MM.1S (cell line): ENCODE data around the gene TUBGCP3.

Experiments used
- DNase-seq: peaks from one replicate; pipeline ENCODE4 v3.0.0-alpha.2; 2015
- H2AFZ ChIP-seq: fragments of 300-600 bp; sonication (generic); 2 replicates; pipeline ENCODE4 v1.6.0; 2016; ENCODE audit warnings: antibody characterized with exemption, low read length
- H3F3A ChIP-seq: fragments of 300-600 bp; sonication (generic); 2 replicates; pipeline ENCODE4 v1.6.1; 2016; ENCODE audit warnings: mild to moderate bottlenecking, antibody characterized with exemption, low read length, moderate library complexity, mixed read lengths; ENCODE audit not compliant: insufficient read depth
- H3K27ac ChIP-seq: fragments of 300-600 bp; sonication (generic); 2 replicates; pipeline ENCODE4 v1.5.1; 2016; ENCODE audit warnings: mild to moderate bottlenecking, low read length
- H3K27me3 ChIP-seq: fragments of 300-600 bp; sonication (generic); replicated peaks from 2 replicates; pipeline ENCODE4 v1.6.0; 2016; ENCODE audit warnings: low read length; ENCODE audit not compliant: insufficient read depth
- H3K36me3 ChIP-seq: fragments of 300-600 bp; sonication (generic); replicated peaks from 2 replicates; pipeline ENCODE4 v1.6.1; 2016; ENCODE audit warnings: mild to moderate bottlenecking, low read length, mixed read lengths; ENCODE audit not compliant: insufficient read depth
- H3K4me1 ChIP-seq: fragments of 300-600 bp; sonication (generic); 2 replicates; pipeline ENCODE4 v1.6.1; 2016; ENCODE audit warnings: low read length, mixed read lengths
- H3K4me2 ChIP-seq: fragments of 300-600 bp; sonication (generic); 2 replicates; pipeline ENCODE4 v1.6.0; 2016; ENCODE audit warnings: low read depth, low read length
- H3K4me3 ChIP-seq: fragments of 300-600 bp; sonication (generic); 2 replicates; pipeline ENCODE4 v1.5.1; 2016; ENCODE audit warnings: low read length, mixed read lengths
- H3K79me2 ChIP-seq: fragments of 300-600 bp; sonication (generic); 2 replicates; pipeline ENCODE4 v1.6.1; 2016; ENCODE audit warnings: mixed run types, low read length, mixed read lengths
- H3K9ac ChIP-seq: fragments of 300-600 bp; sonication (generic); 2 replicates; pipeline ENCODE4 v1.6.1; 2016; ENCODE audit warnings: low read length, mixed read lengths
- H3K9me2 ChIP-seq: fragments of 300-600 bp; sonication (generic); replicated peaks from 2 replicates; pipeline ENCODE4 v1.6.1; 2016; ENCODE audit warnings: mild to moderate bottlenecking, low read length, mixed read lengths; ENCODE audit not compliant: insufficient read depth
- H3K9me3 ChIP-seq: fragments of 300-600 bp; sonication (generic); replicated peaks from 2 replicates; pipeline ENCODE4 v1.6.1; 2016; ENCODE audit warnings: mild to moderate bottlenecking, low read length, mixed read lengths; ENCODE audit not compliant: insufficient read depth
- H4K20me1 ChIP-seq: fragments of 300-600 bp; sonication (generic); 2 replicates; pipeline ENCODE4 v1.6.1; 2016; ENCODE audit warnings: mild to moderate bottlenecking, low read length, moderate library complexity, mixed read lengths; ENCODE audit not compliant: insufficient read depth
- CTCF ChIP-seq: fragments of 300-600 bp; sonication (generic); IDR thresholded peaks from 2 replicates; pipeline ENCODE4 v1.5.1; 2016; ENCODE audit warnings: antibody characterized with exemption, low read length, mixed read lengths
- EZH2 ChIP-seq: fragments of 300-600 bp; sonication (generic); optimal IDR thresholded peaks from 2 replicates; pipeline ENCODE3; 2017; ENCODE audit warnings: low read depth, mild to moderate bottlenecking, antibody characterized with exemption, low read length, mixed read lengths
- EZH2phosphoT487 ChIP-seq: fragments of 300-600 bp; sonication (generic); IDR thresholded peaks from 2 replicates; pipeline ENCODE4 v1.6.1; 2018; ENCODE audit warnings: antibody characterized with exemption, low read length

The TUBGCP3 gene

GRCh38 chr13:112567161-112567862, 20.6 kb downstream of the TUBGCP3 start:
- Histone ChIP-seq H3K4me2 (no peak overlapping the region), H3K9me2 (no peaks in the 10 kb centered on the region), H3K9me3 (no peaks in the 10 kb centered on the region), H3K4me1 (no peaks in the 10 kb centered on the region), H4K20me1 (peaks cover 26% of the 10 kb centered on the region), H2AFZ (no peak overlapping the region), H3K79me2 (peaks cover 97% of the 10 kb centered on the region), H3K27ac (no peak overlapping the region), H3K9ac (no peak overlapping the region), H3K4me3 (no peak overlapping the region), H3F3A (no peaks in the 10 kb centered on the region), H3K36me3 (0 out of 2 replicates have a peak, but pooled peaks cover 6% of the 10 kb centered on the region), H3K27me3 (no peaks in the 10 kb centered on the region)
- no peak for DNase-seq
- TF ChIP-seq EZH2phosphoT487 (no peak), CTCF (no peak), EZH2 (no peak)

DNA sequence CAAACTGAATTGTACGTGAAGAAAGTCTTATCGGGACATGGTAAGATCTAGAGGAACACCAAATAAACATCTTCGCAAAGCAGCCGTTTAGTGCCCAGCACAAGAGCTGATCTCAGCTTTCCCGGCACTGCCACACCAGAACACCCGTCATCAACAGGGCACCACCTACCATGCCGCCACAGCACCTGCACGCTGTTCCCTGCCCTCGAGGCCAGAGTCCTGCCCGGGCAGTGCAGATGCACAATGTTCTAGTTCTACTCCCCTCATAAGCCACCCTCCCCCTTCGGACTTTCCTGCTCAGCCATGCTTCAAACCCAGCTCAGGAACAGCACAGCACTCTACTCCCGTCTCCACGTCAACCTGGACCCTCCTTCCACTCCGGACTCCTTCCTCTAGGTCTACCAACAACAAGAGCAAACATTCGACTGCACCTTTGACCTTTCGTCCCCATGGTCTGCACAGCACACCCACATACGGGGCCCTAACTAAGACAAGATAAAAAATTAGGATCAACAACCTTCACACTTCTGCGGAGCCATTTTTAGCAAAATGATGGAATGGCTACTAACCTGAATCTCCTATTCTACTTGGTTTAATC, 25.1 kb downstream of the TUBGCP3 start:
- Histone ChIP-seq H3K9me3 (no peaks in the 10 kb centered on the region), H3F3A (no peaks in the 10 kb centered on the region), H3K79me2 (peaks cover 93% of the 10 kb centered on the region), H4K20me1 (peaks cover 16% of the 10 kb centered on the region; the same call in 1 of the 2 replicates), H3K27ac (no peak overlapping the region), H3K4me2 (no peak overlapping the region), H3K4me1 (no peaks in the 10 kb centered on the region), H3K27me3 (no peaks in the 10 kb centered on the region), H3K4me3 (no peak overlapping the region), H3K9ac (no peak overlapping the region), H2AFZ (no peak overlapping the region), H3K9me2 (no peaks in the 10 kb centered on the region), H3K36me3 (peaks cover 11% of the 10 kb centered on the region; the same call in 1 of the 2 replicates)
- DNase-seq: no peak
- TF ChIP-seq EZH2phosphoT487 (no peak), EZH2 (no peak), CTCF (no peak)

- H3K79me2 ChIP-seq: peaks cover 93% of the 10 kb centered on the region
- no peak overlapping the region for H2AFZ ChIP-seq
- no peak for DNase-seq
- peaks cover 16% of the 10 kb centered on the region; the same call in 1 of the 2 replicates for H4K20me1 ChIP-seq
- no peak overlapping the region for H3K9ac ChIP-seq
- H3K4me3 ChIP-seq: no peak overlapping the region
- H3K4me2 ChIP-seq: no peak overlapping the region
- H3K36me3 ChIP-seq: peaks cover 7% of the 10 kb centered on the region; the same call in 1 of the 2 replicates
- no peaks in the 10 kb centered on the region for H3K9me2 ChIP-seq
- no peak overlapping the region for H3K27ac ChIP-seq
- H3K27me3 ChIP-seq: no peaks in the 10 kb centered on the region
- H3K4me1 ChIP-seq: no peaks in the 10 kb centered on the region
- no peaks in the 10 kb centered on the region for H3K9me3 ChIP-seq
- no peaks in the 10 kb centered on the region for H3F3A ChIP-seq
- TF ChIP-seq CTCF (no peak), EZH2 (no peak), EZH2phosphoT487 (no peak)
Observed at GRCh38 chr13:112562254-112562653, 25.7 kb downstream of the TUBGCP3 start.
